Measurements from ENCODE around the gene ANO1. TPM values are rescaled to one million over a fixed set of nuclear protein-coding genes. Genes with fewer than 3 reads are reported as not detected.

Gene ANO1
- total RNA-seq, 1 experiment from 2014 or later: 10.9 TPM

DNA sequence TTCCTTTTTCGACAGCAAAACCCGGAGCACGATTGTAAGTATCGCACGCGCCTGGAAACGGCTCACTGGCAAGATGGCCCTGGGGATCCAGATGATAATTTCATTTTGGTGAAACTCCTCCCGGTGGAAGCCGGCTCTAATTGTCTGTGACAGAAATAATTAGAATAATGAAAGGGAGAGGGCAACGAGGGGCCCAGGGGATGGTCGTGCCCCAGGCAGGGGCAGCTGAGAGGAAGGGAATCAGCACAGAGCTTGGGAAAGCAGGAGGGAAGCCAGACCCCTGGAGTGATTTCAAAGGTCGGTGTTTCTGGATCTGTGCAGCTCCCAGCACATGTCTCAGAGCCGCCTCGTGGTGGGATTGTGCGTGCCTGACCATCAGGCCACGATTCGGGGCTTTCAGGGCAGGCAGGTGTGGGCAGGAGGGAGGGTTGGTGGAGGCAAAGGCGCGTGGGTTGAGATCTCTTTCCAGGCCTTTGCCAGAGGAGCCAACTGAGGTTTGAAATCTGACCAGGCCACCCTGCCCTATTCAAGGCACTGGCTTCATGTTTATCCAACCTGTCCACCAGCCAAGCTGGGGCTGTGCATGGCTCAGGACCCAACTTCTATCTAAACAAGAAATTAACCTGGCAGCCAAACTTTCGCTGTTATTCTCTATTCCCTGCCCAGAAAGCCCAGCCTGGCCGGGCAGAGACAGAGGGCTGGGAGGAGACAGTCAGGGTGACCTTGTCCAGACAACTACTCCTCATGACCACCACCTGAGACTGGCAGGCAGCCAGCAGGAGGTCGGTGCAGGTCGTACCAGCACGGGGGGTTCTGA is 27.8 kb downstream of the ANO1 start:
- Histone ChIP-seq H3K4ac (ENCODE audit: low read depth, low read length) (no peak overlapping the region), H3K56ac (ENCODE audit: insufficient read length, low read depth, low read length) (no peak overlapping the region), H2AFZ (ENCODE audit: low read length) (no peak overlapping the region), H3K4me2 (ENCODE audit: insufficient read depth, insufficient read length, low read length) (no peak overlapping the region), H4K91ac (ENCODE audit: insufficient read length, low read depth, low read length) (no peak overlapping the region), H3K79me1 (ENCODE audit: insufficient read depth, low read depth, low read length, poor library complexity, severe bottlenecking) (no peaks in the 10 kb centered on the region), H4K20me1 (ENCODE audit: control insufficient read depth, insufficient read depth, insufficient read length) (no peaks in the 10 kb centered on the region), H4K5ac (ENCODE audit: insufficient read length, low read depth, low read length) (no peak overlapping the region), H3K4me1 (ENCODE audit: insufficient read depth, low read length) (no peaks in the 10 kb centered on the region), H3T11ph (ENCODE audit: low read length) (no peak overlapping the region), H2AK5ac (ENCODE audit: insufficient read length, low read length) (no peak overlapping the region), H3K23me2 (ENCODE audit: insufficient read length, low read depth, low read length, poor library complexity, severe bottlenecking) (no peaks in the 10 kb centered on the region), H3K9me3 (ENCODE audit: control insufficient read depth, low read depth, low read length) (no peaks in the 10 kb centered on the region), H2BK12ac (ENCODE audit: insufficient read length, low read depth, low read length) (no peak overlapping the region), H3K14ac (ENCODE audit: insufficient read depth, low read length) (no peak overlapping the region), H3K9ac (ENCODE audit: extremely low read depth, insufficient read length, low read length) (no peak overlapping the region), H3K27me3 (ENCODE audit: insufficient read depth, low read length) (no peaks in the 10 kb centered on the region), H2BK5ac (ENCODE audit: insufficient read length, low read length) (no peak overlapping the region), H2BK120ac (ENCODE audit: low read depth, low read length, poor library complexity, severe bottlenecking) (no peak overlapping the region), H2BK20ac (ENCODE audit: low read depth, low read length, poor library complexity, severe bottlenecking) (no peak overlapping the region), H3K27ac (ENCODE audit: insufficient read length, low read depth, low read length) (no peak overlapping the region), H2BK15ac (ENCODE audit: low read depth, low read length) (no peak overlapping the region), H3K79me2 (ENCODE audit: insufficient read depth, low read length) (no peaks in the 10 kb centered on the region), H4K8ac (replicated peaks; ENCODE audit: insufficient read length, low read depth, low read length) (no peak overlapping the region), H3K18ac (ENCODE audit: insufficient read length, low read depth, low read length) (no peak overlapping the region), H3K23ac (ENCODE audit: insufficient read length, low read depth, low read length) (no peak overlapping the region)
- TF ChIP-seq, protein P1, sequence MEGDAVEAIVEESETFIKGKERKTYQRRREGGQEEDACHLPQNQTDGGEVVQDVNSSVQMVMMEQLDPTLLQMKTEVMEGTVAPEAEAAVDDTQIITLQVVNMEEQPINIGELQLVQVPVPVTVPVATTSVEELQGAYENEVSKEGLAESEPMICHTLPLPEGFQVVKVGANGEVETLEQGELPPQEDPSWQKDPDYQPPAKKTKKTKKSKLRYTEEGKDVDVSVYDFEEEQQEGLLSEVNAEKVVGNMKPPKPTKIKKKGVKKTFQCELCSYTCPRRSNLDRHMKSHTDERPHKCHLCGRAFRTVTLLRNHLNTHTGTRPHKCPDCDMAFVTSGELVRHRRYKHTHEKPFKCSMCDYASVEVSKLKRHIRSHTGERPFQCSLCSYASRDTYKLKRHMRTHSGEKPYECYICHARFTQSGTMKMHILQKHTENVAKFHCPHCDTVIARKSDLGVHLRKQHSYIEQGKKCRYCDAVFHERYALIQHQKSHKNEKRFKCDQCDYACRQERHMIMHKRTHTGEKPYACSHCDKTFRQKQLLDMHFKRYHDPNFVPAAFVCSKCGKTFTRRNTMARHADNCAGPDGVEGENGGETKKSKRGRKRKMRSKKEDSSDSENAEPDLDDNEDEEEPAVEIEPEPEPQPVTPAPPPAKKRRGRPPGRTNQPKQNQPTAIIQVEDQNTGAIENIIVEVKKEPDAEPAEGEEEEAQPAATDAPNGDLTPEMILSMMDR (conservative IDR thresholded peaks at IDR 0.05): no peak
- H3K27ac Mint-ChIP-seq: no peak overlapping the region; a peak in 1 of 7 replicates
- H3K27me3 Mint-ChIP-seq (ENCODE audit: low read depth): peaks cover 2% of the 10 kb centered on the region; the same call in 1 of the 2 replicates
- WGBS (ENCODE audit: extremely low coverage, insufficient read length, low lambda C conversion rate): no CpG with 5 or more reads among the region's 24 CpGs
- no peaks in the 10 kb centered on the region; a peak in 2 of 5 replicates for H3K9me3 Mint-ChIP-seq
- DNase-seq: no peak
- no peak overlapping the region for H3K4me3 Mint-ChIP-seq
- H3K36me3 Mint-ChIP-seq (ENCODE audit: insufficient read depth in 1 of 3, low read depth in 3 of 3): peaks cover 0 to 2% (median 0%) of the 10 kb centered on the region in 3 experiments; a peak in 2 of 7 replicates
- H3K4me1 Mint-ChIP-seq: peaks cover 36 to 44% of the 10 kb centered on the region in 2 experiments

Data from H9 (cell line).